DND-41 (cell line): ENCODE results near the gene ZNF3.

ENCODE experiments used
- ATAC-seq: fragments of 200-7000 bp; cut with Tn5 transposase; 3 replicates; pipeline ENCODE4 v1.9.1; 2021; ENCODE audit warnings: low read depth; ENCODE audit not compliant: insufficient read depth
- DNase-seq: peaks from one replicate; pipeline ENCODE4 v3.0.0-alpha.2; 2020
- H2AFZ ChIP-seq: 2 replicates; pipeline ENCODE4 v1.6.0; 2012; ENCODE audit warnings: low read depth, low read length
- H3K27ac ChIP-seq: 2 replicates; pipeline ENCODE4 v1.5.1; 2012; ENCODE audit warnings: low read length, inconsistent platforms
- H3K27me3 ChIP-seq: fragments of 200-600 bp; sonication (generic); 2 replicates; pipeline ENCODE4 v1.6.0; 2012; ENCODE audit warnings: low read length, mild to moderate bottlenecking, inconsistent platforms; ENCODE audit not compliant: insufficient read depth, poor library complexity
- H3K36me3 ChIP-seq: 2 replicates; pipeline ENCODE4 v1.5.1; 2012; ENCODE audit warnings: low read length, inconsistent platforms; ENCODE audit not compliant: insufficient read depth
- H3K4me1 ChIP-seq: 2 replicates; pipeline ENCODE4 v1.5.1; 2012; ENCODE audit warnings: mild to moderate bottlenecking, low read length; ENCODE audit not compliant: insufficient read depth
- H3K4me2 ChIP-seq: 2 replicates; pipeline ENCODE4 v1.6.0; 2012; ENCODE audit warnings: mild to moderate bottlenecking, moderate library complexity, low read length, inconsistent platforms; ENCODE audit not compliant: insufficient read depth
- H3K4me3 ChIP-seq, 2 experiments: fragments of 200-600 bp in 1 of 2; shearing (Covaris generic) in 1 of 2; 2 replicates each; pipeline ENCODE4 v1.5.1; 2012 to 2016; ENCODE audit warnings: inconsistent platforms in 2 of 2, low read length in 2 of 2, mild to moderate bottlenecking in 2 of 2, low read depth in 1 of 2, moderate library complexity in 1 of 2
- H3K79me2 ChIP-seq: 2 replicates; pipeline ENCODE4 v1.6.0; 2012; ENCODE audit warnings: low read length, inconsistent platforms; ENCODE audit not compliant: insufficient read depth
- H3K9ac ChIP-seq: 2 replicates; pipeline ENCODE4 v1.6.0; 2012; ENCODE audit warnings: low read depth, mild to moderate bottlenecking, inconsistent platforms, low read length, moderate library complexity
- H3K9me3 ChIP-seq: 2 replicates; pipeline ENCODE4 v1.5.1; 2012; ENCODE audit warnings: low read length, moderate library complexity, mild to moderate bottlenecking, inconsistent platforms; ENCODE audit not compliant: insufficient read depth, severe bottlenecking
- H4K20me1 ChIP-seq: 2 replicates; pipeline ENCODE4 v1.6.0; 2012; ENCODE audit warnings: low read length; ENCODE audit not compliant: insufficient read depth
- CTCF ChIP-seq: IDR thresholded peaks from 2 replicates; pipeline ENCODE4 v1.5.1; 2012; ENCODE audit warnings: borderline replicate concordance, low read length, moderate library complexity, mild to moderate bottlenecking; ENCODE audit not compliant: poor library complexity, severe bottlenecking; ENCODE audit errors: extremely low read depth
- EZH2 ChIP-seq: IDR thresholded peaks from 3 replicates; pipeline ENCODE4 v1.6.1; 2012; ENCODE audit warnings: borderline replicate concordance, low read depth, mild to moderate bottlenecking, moderate library complexity, low read length, inconsistent platforms; ENCODE audit not compliant: severe bottlenecking

ZNF3 gene

GRCh38 chr7:100061518-100062193, 19.9 kb downstream of the ZNF3 start:
- Histone ChIP-seq H3K4me3 (no peak overlapping the region), H2AFZ (no peak overlapping the region), H3K79me2 (no peaks in the 10 kb centered on the region), H3K27ac (no peak overlapping the region), H3K36me3 (peaks cover 58% of the 10 kb centered on the region), H3K9ac (no peak overlapping the region), H4K20me1 (no peaks in the 10 kb centered on the region), H3K27me3 (no peaks in the 10 kb centered on the region), H3K4me2 (no peak overlapping the region), H3K4me1 (no peaks in the 10 kb centered on the region), H3K9me3 (no peaks in the 10 kb centered on the region)
- TF ChIP-seq CTCF: no peak
- no peak for TF ChIP-seq EZH2
- no peak for DNase-seq
- ATAC-seq: no peak

GRCh38 chr7:100059251-100059739, 22.2 kb downstream of the ZNF3 start:
- no peaks in the 10 kb centered on the region for H3K4me1 ChIP-seq
- H3K79me2 ChIP-seq: no peaks in the 10 kb centered on the region
- H3K4me2 ChIP-seq: no peak overlapping the region
- H4K20me1 ChIP-seq: no peaks in the 10 kb centered on the region
- DNase-seq: no peak
- H3K36me3 ChIP-seq: peaks cover 44% of the 10 kb centered on the region
- no peaks in the 10 kb centered on the region for H3K27me3 ChIP-seq
- H3K27ac ChIP-seq: no peak overlapping the region
- no peak for ATAC-seq
- no peak overlapping the region for H3K4me3 ChIP-seq
- no peaks in the 10 kb centered on the region for H3K9me3 ChIP-seq
- TF ChIP-seq CTCF (no peak), EZH2 (no peak)
- no peak overlapping the region for H2AFZ ChIP-seq
- H3K9ac ChIP-seq: no peak overlapping the region

GRCh38 chr7:100057006-100057405, 24.5 kb downstream of the ZNF3 start:
- H3K4me3 ChIP-seq: no peak overlapping the region
- H3K9me3 ChIP-seq: no peaks in the 10 kb centered on the region
- H2AFZ ChIP-seq: no peak overlapping the region
- no peak for DNase-seq
- no peaks in the 10 kb centered on the region for H3K4me1 ChIP-seq
- H3K4me2 ChIP-seq: no peak overlapping the region
- no peak overlapping the region for H3K27ac ChIP-seq
- H3K79me2 ChIP-seq: no peaks in the 10 kb centered on the region; the same call in 1 of the 2 replicates
- ATAC-seq: no peak
- H4K20me1 ChIP-seq: no peaks in the 10 kb centered on the region
- TF ChIP-seq EZH2: no peak
- TF ChIP-seq CTCF: no peak
- no peak overlapping the region for H3K9ac ChIP-seq
- no peaks in the 10 kb centered on the region for H3K27me3 ChIP-seq
- H3K36me3 ChIP-seq: peaks cover 32% of the 10 kb centered on the region
